NB4 (cell line): ENCODE data around the gene DLG2.

Experiments
- CTCF ChIP-seq: IDR thresholded peaks from one replicate; pipeline ENCODE4 v1.5.1; 2012; ENCODE audit warnings: low read depth, low read length
- MYC ChIP-seq: IDR thresholded peaks from 2 replicates; pipeline ENCODE4 v1.6.1; 2011; ENCODE audit warnings: low read depth, low read length
- POLR2A ChIP-seq: IDR thresholded peaks from 2 replicates; pipeline ENCODE4 v1.6.1; 2011; ENCODE audit warnings: mild to moderate bottlenecking; ENCODE audit not compliant: insufficient read length; ENCODE audit errors: extremely low read depth

GRCh38 chr11:85182441-85183387 is 444.4 kb downstream of the DLG2 start:
- TF ChIP-seq POLR2A (no peak), CTCF (peak; percentile 53), MYC (no peak)
